ENCODE data around the gene CHST8.

DNA sequence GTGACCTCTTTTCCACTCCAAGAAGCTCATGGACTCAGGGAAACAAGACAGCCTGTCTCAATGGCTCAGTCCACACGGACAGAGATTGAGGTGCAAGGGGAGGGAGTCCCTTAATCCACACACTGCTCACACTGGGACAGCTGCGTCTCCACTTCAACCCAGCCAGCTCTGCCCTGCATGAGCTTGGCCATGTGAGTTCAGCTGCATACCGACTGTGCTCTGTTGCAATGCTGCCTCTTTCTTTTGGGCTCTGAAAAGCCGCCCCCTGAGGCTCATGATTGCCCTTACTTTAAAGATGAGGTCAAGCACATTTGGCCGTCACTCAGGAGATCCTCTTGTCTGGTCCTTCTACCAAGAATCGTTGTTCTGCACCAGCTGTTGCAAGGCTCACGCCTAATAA is 110.1 kb downstream of the CHST8 start:
- TF ChIP-seq, protein P1, sequence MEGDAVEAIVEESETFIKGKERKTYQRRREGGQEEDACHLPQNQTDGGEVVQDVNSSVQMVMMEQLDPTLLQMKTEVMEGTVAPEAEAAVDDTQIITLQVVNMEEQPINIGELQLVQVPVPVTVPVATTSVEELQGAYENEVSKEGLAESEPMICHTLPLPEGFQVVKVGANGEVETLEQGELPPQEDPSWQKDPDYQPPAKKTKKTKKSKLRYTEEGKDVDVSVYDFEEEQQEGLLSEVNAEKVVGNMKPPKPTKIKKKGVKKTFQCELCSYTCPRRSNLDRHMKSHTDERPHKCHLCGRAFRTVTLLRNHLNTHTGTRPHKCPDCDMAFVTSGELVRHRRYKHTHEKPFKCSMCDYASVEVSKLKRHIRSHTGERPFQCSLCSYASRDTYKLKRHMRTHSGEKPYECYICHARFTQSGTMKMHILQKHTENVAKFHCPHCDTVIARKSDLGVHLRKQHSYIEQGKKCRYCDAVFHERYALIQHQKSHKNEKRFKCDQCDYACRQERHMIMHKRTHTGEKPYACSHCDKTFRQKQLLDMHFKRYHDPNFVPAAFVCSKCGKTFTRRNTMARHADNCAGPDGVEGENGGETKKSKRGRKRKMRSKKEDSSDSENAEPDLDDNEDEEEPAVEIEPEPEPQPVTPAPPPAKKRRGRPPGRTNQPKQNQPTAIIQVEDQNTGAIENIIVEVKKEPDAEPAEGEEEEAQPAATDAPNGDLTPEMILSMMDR (IDR thresholded peaks at IDR 0.05; ENCODE audit: low read length) = no peak
- TF ChIP-seq EZH2 (optimal IDR thresholded peaks at IDR 0.05; ENCODE audit: low read depth, low read length) = no peak
- no peak for TF ChIP-seq EZH2phosphoT487 (IDR thresholded peaks at IDR 0.05; ENCODE audit: low read length)
